HTR-8/SVneo (cell line): ENCODE measurements around the gene PHACTR1.

Source experiments
- DNase-seq: peaks from one replicate; pipeline ENCODE4 v3.0.0; 2011; ENCODE audit warnings: low spot score, mixed read lengths; ENCODE audit not compliant: insufficient read length
- FAIRE-seq: peaks from 2 replicates; lab custom pipeline; 2011; peaks lifted over from hg19 to GRCh38; lab: Jason Lieb, UNC

PHACTR1 gene

DNA sequence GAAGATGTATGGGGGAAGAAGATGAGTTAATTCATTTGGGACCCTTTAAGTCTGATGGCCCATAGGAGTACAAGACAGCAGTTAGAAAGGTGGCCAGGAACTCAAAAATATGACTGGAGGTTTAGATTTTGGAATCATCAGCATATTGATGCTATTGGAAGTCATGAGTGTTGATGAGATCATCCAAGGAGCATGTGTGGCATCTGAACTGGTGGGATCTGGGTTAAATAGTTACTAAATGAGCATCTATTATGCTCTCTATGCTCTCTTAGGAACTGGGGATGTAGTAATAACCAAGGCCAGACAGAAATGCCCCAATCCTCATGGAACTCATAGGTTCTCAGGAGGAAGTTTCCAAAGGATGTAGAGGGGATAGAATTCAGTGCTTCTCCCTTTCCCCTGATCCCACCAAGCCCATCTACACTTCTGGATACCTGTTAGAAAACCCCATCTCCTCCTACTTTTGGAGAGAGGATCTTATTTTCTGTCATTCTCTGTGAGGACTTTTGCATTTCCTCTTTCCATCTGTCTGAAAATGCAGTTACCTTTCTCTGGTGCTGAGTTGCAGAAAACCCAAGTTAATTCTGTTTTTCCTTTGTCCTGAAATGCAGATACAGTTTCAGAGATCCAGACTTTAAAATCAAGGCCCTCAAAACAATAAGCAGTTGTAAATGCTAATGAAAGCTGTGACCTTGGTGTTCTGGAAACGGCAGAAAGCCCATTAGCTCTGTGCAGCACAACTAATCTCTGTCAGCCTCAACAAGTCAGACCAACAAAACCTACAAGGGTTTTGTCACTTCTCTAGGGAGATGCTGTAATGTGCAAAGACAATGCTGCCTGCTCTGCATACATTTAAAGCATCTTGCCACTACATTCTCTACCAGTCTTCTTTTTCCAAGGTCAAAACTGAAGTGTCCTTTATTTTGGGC lies 546.0 kb downstream of the PHACTR1 start:
- FAIRE-seq, result no peak
- no peak for DNase-seq

- FAIRE-seq, result no peak
- DNase-seq, result no peak
These were observed 547.1 kb downstream of the PHACTR1 start for GRCh38 chr6:13263669-13264068.

GRCh38 chr6:13267142-13267651 lies 550.6 kb downstream of the PHACTR1 start:
- no peak for FAIRE-seq
- DNase-seq, result no peak

GRCh38 chr6:13268913-13269518 lies 552.4 kb downstream of the PHACTR1 start:
- DNase-seq (peak; percentile 32), FAIRE-seq (no peak)

- DNase-seq, result no peak
- no peak for FAIRE-seq
These were observed 555.8 kb downstream of the PHACTR1 start for GRCh38 chr6:13272131-13273046.

GRCh38 chr6:13273202-13273930 lies 556.8 kb downstream of the PHACTR1 start:
- DNase-seq (no peak), FAIRE-seq (no peak)

DNA sequence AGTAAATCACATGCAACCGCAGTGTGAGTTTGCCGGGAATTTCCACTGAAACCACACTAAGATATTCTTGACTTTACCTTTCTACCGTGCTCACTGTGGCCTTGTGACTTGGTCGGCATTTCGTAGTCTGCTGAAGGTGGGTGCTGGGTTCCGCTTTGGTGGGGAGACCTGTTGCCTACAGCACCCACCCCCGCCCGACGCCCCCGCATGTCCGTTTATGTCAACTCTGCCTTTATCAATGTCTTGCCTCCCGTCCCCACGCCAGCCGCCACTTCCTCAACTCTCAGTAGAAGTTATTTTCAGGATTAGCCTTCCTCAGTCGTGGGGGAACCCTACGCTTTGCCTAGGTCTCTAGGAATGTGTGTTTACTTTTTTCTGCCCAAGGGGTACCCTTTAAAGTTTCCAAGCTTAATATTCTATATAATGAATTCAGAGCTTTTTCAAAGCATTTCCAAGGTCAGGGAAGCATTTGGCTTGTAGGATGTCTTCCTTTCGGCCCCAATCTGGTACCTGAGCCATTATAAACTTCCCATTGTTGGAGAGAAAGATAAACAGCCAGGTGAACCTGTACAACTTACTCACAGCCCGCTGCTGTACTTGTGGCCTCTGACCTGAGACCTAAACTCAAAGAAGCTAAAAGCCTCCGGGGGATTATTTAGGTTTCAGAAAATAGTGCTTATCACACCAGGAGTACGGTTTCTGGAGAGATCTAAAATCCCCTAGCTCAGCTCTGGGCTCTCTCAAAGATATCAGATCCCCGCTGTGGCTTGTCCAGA lies 557.6 kb downstream of the PHACTR1 start:
- DNase-seq, result no peak
- FAIRE-seq, result no peak

DNA sequence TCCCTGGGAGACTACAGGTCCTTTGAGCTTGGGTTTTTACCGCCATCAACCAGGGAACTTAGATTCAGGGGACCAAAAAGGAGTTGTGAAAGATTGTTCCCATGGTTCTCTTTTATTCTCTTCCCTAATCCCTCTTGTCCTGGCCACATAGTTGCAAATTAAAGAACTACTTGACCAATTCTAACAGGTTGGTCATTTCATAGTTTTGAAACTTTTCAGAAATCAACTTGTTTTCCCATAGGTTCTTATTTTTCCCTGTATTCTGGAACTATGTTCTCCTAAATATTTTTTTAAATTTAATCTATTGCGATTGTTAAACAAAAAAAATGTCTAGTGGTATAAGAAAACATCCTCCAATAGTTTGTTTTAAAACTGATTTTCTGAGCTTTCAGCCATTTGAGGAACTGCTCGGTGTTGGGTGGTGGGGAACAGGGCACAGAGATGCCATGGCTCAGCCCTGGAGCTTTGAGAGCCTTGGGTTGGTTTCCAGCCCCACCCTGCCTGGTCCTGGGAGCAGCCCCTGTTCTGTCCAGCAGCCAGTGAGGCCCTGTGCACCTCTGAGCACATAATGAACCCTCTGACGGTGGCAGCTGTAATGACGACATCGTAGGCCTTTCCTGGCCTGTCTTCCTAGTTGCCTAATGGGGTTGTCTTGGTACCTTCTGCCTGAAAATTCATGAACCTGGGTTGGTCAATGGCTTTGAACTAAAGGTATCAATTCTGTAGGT lies 558.3 kb downstream of the PHACTR1 start:
- no peak for DNase-seq
- no peak for FAIRE-seq

DNA sequence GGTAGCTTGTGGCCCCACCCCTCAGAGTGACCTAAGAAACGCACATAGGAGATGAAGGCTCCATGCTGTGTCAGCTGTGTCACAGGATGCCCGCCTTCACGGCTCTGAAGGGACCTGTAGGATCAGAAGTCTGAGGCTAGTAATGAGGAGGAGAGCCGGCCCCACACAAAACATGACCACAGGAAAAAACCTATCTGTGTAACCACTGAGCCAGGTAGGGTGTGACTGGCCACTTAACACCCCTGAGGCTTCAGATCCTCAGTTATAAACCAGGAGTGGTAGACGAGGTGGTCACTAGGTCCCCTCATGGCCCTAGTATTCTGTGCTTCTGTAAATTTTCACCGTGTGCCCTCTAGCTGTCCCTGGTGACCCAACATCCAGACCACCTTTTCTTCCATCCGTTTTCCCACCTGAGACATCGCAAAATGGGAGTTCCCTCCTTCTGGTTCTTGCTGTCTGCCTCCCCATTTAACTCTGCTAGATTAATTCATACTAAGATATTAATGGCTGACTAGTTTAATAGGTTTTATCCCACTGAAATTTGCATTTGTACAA lies 558.9 kb downstream of the PHACTR1 start:
- FAIRE-seq, result no peak
- DNase-seq, result no peak

GRCh38 chr6:13277231-13277630 lies 560.7 kb downstream of the PHACTR1 start:
- FAIRE-seq (no peak), DNase-seq (no peak)

DNA sequence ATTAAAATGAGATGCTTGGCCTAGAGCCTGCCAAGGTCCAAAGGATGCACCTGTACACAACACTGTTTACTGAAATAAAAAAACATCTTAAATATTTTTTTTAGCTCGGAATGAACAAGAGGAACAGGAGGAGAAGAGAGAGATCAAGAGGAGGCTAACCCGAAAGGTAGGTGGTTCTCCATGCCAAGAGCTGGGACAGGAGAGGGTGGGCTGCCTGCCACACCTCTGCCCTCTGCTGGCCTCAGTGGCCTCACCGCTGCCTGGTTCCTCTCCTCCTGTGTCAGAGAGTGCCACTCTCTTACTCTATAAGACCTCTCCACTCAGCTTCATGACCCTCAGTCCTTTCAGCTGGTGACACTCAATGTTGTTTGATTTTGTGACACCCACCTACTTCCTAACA lies 561.6 kb downstream of the PHACTR1 start:
- no peak for FAIRE-seq
- DNase-seq, result no peak

- no peak for FAIRE-seq
These were observed 562.4 kb downstream of the PHACTR1 start for GRCh38 chr6:13278991-13279390.

GRCh38 chr6:13280254-13280653 lies 563.7 kb downstream of the PHACTR1 start:
- FAIRE-seq (no peak), DNase-seq (no peak)

More at GRCh38 chr6:13278991-13279390, 562.4 kb downstream of the PHACTR1 start:
- DNase-seq, result no peak

- FAIRE-seq, result no peak
- DNase-seq, result no peak
These were observed 565.1 kb downstream of the PHACTR1 start for GRCh38 chr6:13281686-13282085.

DNA sequence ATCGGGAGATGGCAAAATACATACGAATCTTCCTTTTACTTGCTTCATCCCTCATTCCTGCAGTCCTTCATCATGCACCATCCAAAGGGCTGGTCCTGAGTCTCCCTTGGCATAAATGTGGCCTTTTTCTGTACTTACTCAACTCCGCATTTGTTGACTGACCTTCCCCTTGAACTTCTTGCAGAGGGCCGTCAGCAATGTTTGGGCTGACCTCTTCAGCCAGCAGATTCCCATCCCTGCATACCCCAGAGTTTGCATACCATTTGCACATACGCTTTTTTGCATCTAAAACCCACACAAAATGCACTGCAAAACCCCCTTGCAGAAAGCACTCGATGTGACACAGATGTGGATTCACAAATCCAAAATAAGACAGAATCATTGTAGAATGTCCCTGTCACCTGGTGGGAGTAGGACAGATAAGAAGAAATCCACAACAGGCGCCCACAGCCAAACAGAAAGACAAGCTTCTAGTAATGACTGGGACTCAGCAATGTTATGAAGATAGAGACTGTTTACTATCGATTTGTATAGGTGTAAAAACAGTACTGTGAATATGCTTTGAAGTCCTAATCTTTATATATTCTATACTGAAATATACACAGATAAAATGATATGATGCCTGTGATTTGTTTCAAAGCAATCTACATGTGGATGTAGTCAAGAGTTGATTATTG lies 566.0 kb downstream of the PHACTR1 start:
- no peak for DNase-seq
- no peak for FAIRE-seq

DNA sequence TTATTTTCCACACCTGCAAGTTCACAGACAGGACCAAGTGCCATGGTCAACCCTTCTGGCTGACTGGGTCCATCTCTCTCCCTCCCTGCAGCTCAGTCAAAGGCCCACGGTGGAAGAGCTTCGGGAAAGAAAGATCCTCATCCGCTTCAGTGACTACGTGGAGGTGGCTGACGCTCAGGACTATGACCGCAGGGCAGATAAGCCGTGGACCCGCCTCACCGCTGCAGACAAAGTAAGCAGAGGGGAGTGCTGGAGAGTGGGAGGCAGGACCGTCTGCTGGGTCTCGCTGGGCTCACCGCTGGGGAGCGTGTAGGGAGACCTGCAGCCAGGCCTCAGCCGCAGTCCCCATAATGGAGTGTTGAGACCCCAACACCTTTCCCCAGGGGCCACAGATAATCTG lies 566.8 kb downstream of the PHACTR1 start:
- DNase-seq (no peak), FAIRE-seq (no peak)

DNA sequence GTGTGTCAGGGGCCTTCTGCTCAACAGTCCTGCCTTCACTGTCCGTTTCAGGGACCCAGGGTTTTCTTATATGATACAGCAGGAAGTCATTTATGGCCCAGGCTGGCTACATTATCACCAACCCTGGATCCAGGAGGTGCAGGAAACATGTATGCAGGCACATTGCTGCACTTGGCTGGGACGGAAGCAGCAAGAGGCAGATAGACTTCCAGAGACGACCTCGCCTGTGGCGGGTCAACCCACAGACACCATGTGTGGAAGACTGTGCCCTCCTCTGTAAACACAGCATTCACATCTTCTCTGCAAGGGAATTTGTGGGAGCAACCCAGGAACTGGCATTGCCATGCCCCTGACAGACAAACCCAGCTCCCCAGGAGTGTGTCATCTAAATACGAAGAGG lies 568.1 kb downstream of the PHACTR1 start:
- DNase-seq, result no peak
- no peak for FAIRE-seq
